H9 (cell line): ENCODE measurements around the gene MPPE1. TPM values are rescaled to one million over a fixed set of nuclear protein-coding genes. Genes with fewer than 3 reads are reported as not detected.

Experiments used
- DNase-seq: peaks from one replicate; pipeline ENCODE4 v3.0.0-alpha.2; 2017
- H2AFZ ChIP-seq: one replicate; pipeline ENCODE4 v1.6.1; 2013; ENCODE audit warnings: mild to moderate bottlenecking, low read length, control low read depth, moderate library complexity
- H2AK5ac ChIP-seq: 2 replicates; pipeline ENCODE4 v1.6.1; 2013; ENCODE audit warnings: low read length, control low read depth, mixed read lengths; ENCODE audit not compliant: insufficient read length
- H2BK120ac ChIP-seq: one replicate; pipeline ENCODE4 v1.6.1; 2013; ENCODE audit warnings: low read depth, mild to moderate bottlenecking, low read length, control low read depth, inconsistent platforms; ENCODE audit not compliant: poor library complexity, severe bottlenecking
- H2BK12ac ChIP-seq: 2 replicates; pipeline ENCODE4 v1.6.1; 2013; ENCODE audit warnings: low read length, control low read depth, mixed read lengths, low read depth; ENCODE audit not compliant: insufficient read length
- H2BK15ac ChIP-seq: 2 replicates; pipeline ENCODE4 v1.6.1; 2013; ENCODE audit warnings: low read depth, low read length, control low read depth
- H2BK20ac ChIP-seq: one replicate; pipeline ENCODE4 v1.6.1; 2013; ENCODE audit warnings: low read depth, mild to moderate bottlenecking, low read length, control low read depth, inconsistent platforms; ENCODE audit not compliant: poor library complexity, severe bottlenecking
- H2BK5ac ChIP-seq: 2 replicates; pipeline ENCODE4 v1.6.1; 2013; ENCODE audit warnings: low read length, control low read depth, mixed read lengths; ENCODE audit not compliant: insufficient read length
- H3K14ac ChIP-seq: 2 replicates; pipeline ENCODE4 v1.6.1; 2013; ENCODE audit warnings: low read length, control low read depth; ENCODE audit not compliant: insufficient read depth
- H3K18ac ChIP-seq: 2 replicates; pipeline ENCODE4 v1.6.1; 2013; ENCODE audit warnings: low read depth, mild to moderate bottlenecking, mixed read lengths, low read length, control low read depth; ENCODE audit not compliant: insufficient read length
- H3K23ac ChIP-seq: 2 replicates; pipeline ENCODE4 v1.6.1; 2013; ENCODE audit warnings: low read length, control low read depth, mixed read lengths, low read depth; ENCODE audit not compliant: insufficient read length
- H3K23me2 ChIP-seq: 2 replicates; pipeline ENCODE4 v1.6.1; 2013; ENCODE audit warnings: low read depth, mild to moderate bottlenecking, mixed read lengths, low read length, control low read depth; ENCODE audit not compliant: insufficient read length, poor library complexity, severe bottlenecking
- H3K27ac ChIP-seq: 2 replicates; pipeline ENCODE4 v1.5.1; 2013; ENCODE audit warnings: low read length, control low read depth, mixed read lengths, low read depth; ENCODE audit not compliant: insufficient read length
- H3K27me3 ChIP-seq: 2 replicates; pipeline ENCODE4 v1.6.1; 2013; ENCODE audit warnings: low read length, control low read depth, inconsistent platforms; ENCODE audit not compliant: insufficient read depth
- H3K4ac ChIP-seq: 2 replicates; pipeline ENCODE4 v1.6.1; 2013; ENCODE audit warnings: low read depth, mild to moderate bottlenecking, control low read depth, inconsistent platforms, low read length, moderate library complexity
- H3K4me1 ChIP-seq: 2 replicates; pipeline ENCODE4 v1.6.1; 2013; ENCODE audit warnings: low read length, control low read depth, inconsistent platforms; ENCODE audit not compliant: insufficient read depth
- H3K4me2 ChIP-seq: 2 replicates; pipeline ENCODE4 v1.6.1; 2013; ENCODE audit warnings: low read length, control low read depth, mixed read lengths; ENCODE audit not compliant: insufficient read length, insufficient read depth
- H3K56ac ChIP-seq: 2 replicates; pipeline ENCODE4 v1.6.1; 2013; ENCODE audit warnings: low read depth, mild to moderate bottlenecking, mixed read lengths, low read length, control low read depth; ENCODE audit not compliant: insufficient read length
- H3K79me1 ChIP-seq: 2 replicates; pipeline ENCODE4 v1.6.1; 2013; ENCODE audit warnings: low read depth, mild to moderate bottlenecking, moderate library complexity, low read length, control low read depth, inconsistent platforms; ENCODE audit not compliant: insufficient read depth, poor library complexity, severe bottlenecking
- H3K79me2 ChIP-seq: 2 replicates; pipeline ENCODE4 v1.6.1; 2013; ENCODE audit warnings: low read length, control low read depth, inconsistent platforms; ENCODE audit not compliant: insufficient read depth
- H3K9ac ChIP-seq: 2 replicates; pipeline ENCODE4 v1.6.1; 2013; ENCODE audit warnings: low read length, control low read depth, mixed read lengths; ENCODE audit not compliant: insufficient read length; ENCODE audit errors: extremely low read depth
- H3K9me3 ChIP-seq: one replicate; pipeline ENCODE4 v1.6.1; 2013; ENCODE audit warnings: low read depth, low read length, inconsistent platforms; ENCODE audit not compliant: control insufficient read depth
- H3T11ph ChIP-seq: one replicate; pipeline ENCODE4 v1.6.1; 2013; ENCODE audit warnings: mild to moderate bottlenecking, low read length, control low read depth, inconsistent platforms
- H4K20me1 ChIP-seq: one replicate; pipeline ENCODE4 v1.6.1; 2013; ENCODE audit not compliant: control insufficient read depth, insufficient read length, insufficient read depth
- H4K5ac ChIP-seq: 2 replicates; pipeline ENCODE4 v1.6.1; 2013; ENCODE audit warnings: low read depth, mild to moderate bottlenecking, mixed read lengths, low read length, control low read depth; ENCODE audit not compliant: insufficient read length
- H4K8ac ChIP-seq: replicated peaks from 2 replicates; pipeline ENCODE4 v1.6.1; 2013; ENCODE audit warnings: low read length, control low read depth, mixed read lengths, low read depth; ENCODE audit not compliant: insufficient read length
- H4K91ac ChIP-seq: 2 replicates; pipeline ENCODE4 v1.6.1; 2013; ENCODE audit warnings: low read depth, mild to moderate bottlenecking, moderate library complexity, mixed read lengths, low read length, control low read depth; ENCODE audit not compliant: insufficient read length
- H3K27ac Mint-ChIP-seq, 3 experiments: 2 replicates in 2 of 3; 3 replicates in 1 of 3; pipeline ENCODE4 v1.8.0; 2020 to 2021; ENCODE audit warnings: mixed read lengths in 3 of 3, mild to moderate bottlenecking in 1 of 3, moderate library complexity in 1 of 3
- H3K27me3 Mint-ChIP-seq: 2 replicates; pipeline ENCODE4 v1.8.0; 2021; ENCODE audit warnings: low read depth, mild to moderate bottlenecking, moderate library complexity, mixed read lengths
- H3K36me3 Mint-ChIP-seq, 3 experiments: 2 replicates in 2 of 3; 3 replicates in 1 of 3; pipeline ENCODE4 v1.8.0; 2020 to 2021; ENCODE audit warnings: low read depth in 3 of 3, mixed read lengths in 3 of 3; ENCODE audit not compliant: insufficient read depth in 1 of 3
- H3K4me1 Mint-ChIP-seq, 2 experiments: 2 replicates each; pipeline ENCODE4 v1.8.0; 2020; ENCODE audit warnings: mixed read lengths in 2 of 2
- H3K4me3 Mint-ChIP-seq, 2 experiments: 2 replicates in 1 of 2; 3 replicates in 1 of 2; pipeline ENCODE4 v1.8.0; 2020 to 2021; ENCODE audit warnings: mild to moderate bottlenecking in 2 of 2, mixed read lengths in 2 of 2, moderate library complexity in 1 of 2
- H3K9me3 Mint-ChIP-seq, 2 experiments: 2 replicates in 1 of 2; 3 replicates in 1 of 2; pipeline ENCODE4 v1.8.0; 2020; ENCODE audit warnings: mild to moderate bottlenecking in 2 of 2, mixed read lengths in 2 of 2, moderate library complexity in 1 of 2
- CTCF ChIP-seq: fragments of 200-600 bp; sonication (generic); conservative IDR thresholded peaks from 3 replicates; pipeline ENCODE4 v1.8.0; 2021; ENCODE audit warnings: antibody characterized with exemption, mild to moderate bottlenecking
- WGBS: extraction: QIAGEN DNeasy Blood & Tissue Kit; methylation state at CpG from one replicate; pipeline ENCODE4 v1.1.7; 2013; ENCODE audit warnings: missing lambda C conversion rate, low lambda C conversion rate, mixed read lengths; ENCODE audit not compliant: insufficient read length; ENCODE audit errors: extremely low coverage; 5-methylcytosine and 5-hydroxymethylcytosine counted together
- total RNA-seq: library from RNA; stranded (reverse); gene quantifications from 2 replicates; pipeline ENCODE4 v1.2.1, GENCODE V29; 2021

The MPPE1 gene
- total RNA-seq, 1 experiment from 2014 or later, result 13.2 TPM

DNA sequence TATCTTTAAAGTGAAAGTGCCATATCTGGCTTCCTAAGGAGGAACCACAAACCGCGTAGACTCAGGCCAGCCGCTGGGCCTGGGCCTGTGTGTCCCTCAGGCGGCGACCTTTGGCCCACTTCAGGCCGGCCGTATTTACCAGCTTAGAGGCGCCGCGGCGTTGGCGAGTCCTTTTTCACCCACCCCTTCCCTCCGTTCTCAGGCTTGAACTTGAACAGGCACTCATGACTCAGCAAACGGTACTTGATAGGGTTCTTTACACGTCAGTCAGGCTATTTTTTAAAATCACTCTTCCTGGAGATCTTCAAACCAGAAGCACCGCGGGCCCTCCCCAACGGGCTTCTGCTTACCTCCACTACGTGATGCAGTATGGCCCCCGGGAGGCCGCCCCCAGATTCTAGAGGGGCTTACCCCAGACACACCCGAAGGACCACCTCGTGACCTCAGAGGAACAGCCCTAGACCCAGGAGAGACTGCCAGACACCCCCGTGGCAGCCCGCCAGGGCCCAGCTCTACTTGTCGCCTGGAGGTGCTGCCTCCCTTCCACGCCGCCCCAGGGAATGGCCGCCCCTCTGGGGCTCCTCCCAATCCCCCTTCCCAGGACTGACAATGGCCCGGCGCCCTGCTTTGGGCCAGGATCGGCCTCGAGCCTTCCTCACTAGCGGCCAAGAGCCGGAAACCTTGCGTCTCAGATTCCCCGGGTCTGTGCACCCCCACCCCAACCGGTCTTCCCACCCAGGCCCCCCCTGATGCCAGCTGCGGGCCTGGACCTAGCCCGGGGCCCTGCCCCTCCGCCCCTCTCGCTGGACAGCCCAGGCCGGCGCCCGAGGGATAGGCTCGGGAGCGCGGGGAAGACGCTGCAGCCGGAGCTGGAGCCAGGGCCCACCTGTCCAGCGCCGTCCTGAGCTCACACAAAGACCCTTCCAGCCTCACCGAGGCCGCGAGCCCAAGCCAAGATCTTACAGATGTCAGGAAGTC, 39.4 kb upstream of the MPPE1 start:
- H3K79me1 ChIP-seq, result no peaks in the 10 kb centered on the region
- no peak overlapping the region for H3T11ph ChIP-seq
- no peaks in the 10 kb centered on the region for H3K27me3 ChIP-seq
- H4K20me1 ChIP-seq, result no peaks in the 10 kb centered on the region
- no peaks in the 10 kb centered on the region for H3K9me3 ChIP-seq
- TF ChIP-seq CTCF, result no peak
- H3K4ac ChIP-seq, result no peak overlapping the region
- H2BK120ac ChIP-seq, result no peak overlapping the region
- peaks cover 28 to 34% of the 10 kb centered on the region in 2 experiments for H3K4me1 Mint-ChIP-seq
- peak overlapping the region; percentile 33; the same call in 1 of the 2 replicates for H3K14ac ChIP-seq
- H3K27ac ChIP-seq, result no peak overlapping the region
- no peaks in the 10 kb centered on the region for H3K36me3 Mint-ChIP-seq
- DNase-seq, result peak; percentile 89
- H3K79me2 ChIP-seq, result no peaks in the 10 kb centered on the region
- no peak overlapping the region for H3K18ac ChIP-seq
- no peak overlapping the region for H3K23ac ChIP-seq
- H2BK5ac ChIP-seq, result no peak overlapping the region
- no peak overlapping the region for H2BK15ac ChIP-seq
- H3K4me1 ChIP-seq, result peaks cover 2% of the 10 kb centered on the region; the same call in 1 of the 2 replicates
- no peak overlapping the region for H3K9ac ChIP-seq
- no peak overlapping the region for H2BK12ac ChIP-seq
- no peak overlapping the region for H4K5ac ChIP-seq
- no peak overlapping the region for H2AK5ac ChIP-seq
- WGBS, result no CpG with 5 or more reads among the region's 55 CpGs
- no peak overlapping the region for H4K8ac ChIP-seq
- peaks cover 3% of the 10 kb centered on the region for H3K23me2 ChIP-seq
- H3K4me2 ChIP-seq, result peak overlapping the region; percentile 51
- H2BK20ac ChIP-seq, result no peak overlapping the region
- no peaks in the 10 kb centered on the region for H3K9me3 Mint-ChIP-seq
- H3K27me3 Mint-ChIP-seq, result peaks cover 5% of the 10 kb centered on the region
- peak overlapping the region; percentile 76 to 84 for H3K4me3 Mint-ChIP-seq
- no peak overlapping the region for H4K91ac ChIP-seq
- H3K27ac Mint-ChIP-seq, result peak overlapping the region; percentile 62 to 93 (median 92); a peak in 6 of 7 replicates
- no peak overlapping the region for H2AFZ ChIP-seq
- no peak overlapping the region for H3K56ac ChIP-seq
